HPDE6-E6E7 (cell line): ENCODE measurements around the gene NAMPT.
"Not testable (repeated sequence)": the region's sequence is repeated elsewhere in the genome, so short reads cannot be mapped to it uniquely, and the experiment has no call there.

ENCODE experiments used
- DNase-seq: peaks from one replicate; pipeline ENCODE4 v3.0.0; 2011; ENCODE audit warnings: missing footprints; ENCODE audit errors: extremely low spot score

The NAMPT gene

GRCh38 chr7:106284714-106285050 is at the start of gene NAMPT:
Gene NAMPT, minus strand, starts transcription at chr7:106284983. Its CDS starts 99 bp downstream, at chr7:106284884.
- no peak for DNase-seq

GRCh38 chr7:106332201-106332600 is 47.4 kb upstream of the NAMPT start:
- no peak for DNase-seq

DNA sequence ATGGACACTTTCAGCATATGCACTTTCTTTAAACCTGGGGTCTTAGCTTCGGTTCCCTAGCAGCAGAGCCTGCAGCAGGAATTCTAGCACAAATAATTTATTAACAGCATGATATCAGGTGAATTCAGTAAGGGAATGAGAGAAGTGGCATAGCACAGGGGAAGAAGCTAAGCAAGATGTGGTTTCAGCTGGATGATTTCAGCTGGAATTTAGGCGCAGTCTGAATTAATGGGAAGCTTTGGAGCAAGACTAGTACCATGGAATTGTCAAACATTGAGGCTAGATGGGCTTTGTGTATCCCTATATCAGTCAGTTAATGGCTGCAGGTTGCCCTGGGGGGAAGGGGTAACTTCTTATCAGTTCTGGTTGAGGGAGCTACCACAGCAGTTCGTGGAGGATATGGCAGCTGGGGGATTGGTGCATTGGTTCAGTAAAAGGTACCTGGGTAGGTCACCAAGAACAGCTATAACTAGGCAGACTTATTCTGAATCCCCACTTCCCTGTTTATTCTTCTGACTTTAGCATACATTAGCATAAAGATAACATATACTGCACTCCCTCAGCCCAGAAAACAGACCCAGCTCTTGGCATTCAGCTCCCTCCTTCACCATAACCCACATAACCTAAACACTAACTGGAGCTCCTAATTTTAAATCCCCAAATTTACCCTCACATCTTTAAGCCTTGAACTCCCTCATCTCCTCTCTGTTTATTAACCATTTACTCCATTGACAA is 46.8 kb upstream of the NAMPT start:
- DNase-seq, result no peak

- no peak for DNase-seq
Measured at GRCh38 chr7:106329971-106330733, 45.4 kb upstream of the NAMPT start.

- DNase-seq, result no peak
Measured at GRCh38 chr7:106329408-106329807, 44.6 kb upstream of the NAMPT start.

DNA sequence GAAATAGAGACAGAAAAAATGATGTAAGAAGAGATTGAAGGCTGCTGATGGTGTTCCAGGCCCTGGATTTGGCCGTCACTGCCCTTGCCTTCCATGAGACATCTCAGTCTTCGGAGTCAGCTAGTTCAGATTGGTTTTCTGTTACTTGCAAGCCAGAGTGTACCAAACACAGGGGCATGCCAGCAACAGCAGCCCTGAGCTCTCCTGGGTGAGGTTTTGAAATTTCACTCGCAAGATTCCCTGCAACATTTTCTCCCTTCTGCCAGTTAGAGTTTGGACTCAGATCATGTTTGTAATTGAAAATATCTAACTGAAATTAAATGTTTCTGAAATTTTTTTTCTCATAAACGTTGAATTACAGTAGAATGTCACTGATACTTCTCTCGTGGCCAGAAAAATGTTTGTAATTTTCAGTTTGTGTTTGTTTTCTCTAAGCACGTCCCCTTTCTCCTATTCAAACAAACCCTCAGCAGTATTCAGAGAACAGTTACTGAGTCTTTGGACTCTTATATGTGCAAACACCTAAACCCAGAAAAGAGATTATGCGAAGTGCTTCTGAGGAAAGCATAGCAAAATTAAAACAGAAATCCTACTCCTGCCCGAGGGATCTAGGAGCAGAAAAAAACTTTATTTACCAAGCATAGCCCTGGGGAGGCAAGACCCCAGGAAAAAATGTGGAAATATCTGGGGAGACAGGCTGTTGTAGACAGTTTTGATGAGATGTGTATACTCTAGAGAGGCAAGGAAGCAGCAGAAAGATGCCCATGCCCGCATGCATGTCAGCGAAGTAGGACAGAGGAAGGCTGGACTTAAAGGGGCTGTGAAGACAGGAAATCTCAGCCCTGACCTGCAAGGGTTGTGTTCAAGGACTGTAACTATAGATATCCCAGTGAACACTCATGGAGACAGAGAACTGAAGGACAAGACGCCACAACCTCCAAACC is 43.0 kb upstream of the NAMPT start:
- no peak for DNase-seq

- DNase-seq, result no peak
Measured at GRCh38 chr7:106326594-106327537, 42.1 kb upstream of the NAMPT start.

DNA sequence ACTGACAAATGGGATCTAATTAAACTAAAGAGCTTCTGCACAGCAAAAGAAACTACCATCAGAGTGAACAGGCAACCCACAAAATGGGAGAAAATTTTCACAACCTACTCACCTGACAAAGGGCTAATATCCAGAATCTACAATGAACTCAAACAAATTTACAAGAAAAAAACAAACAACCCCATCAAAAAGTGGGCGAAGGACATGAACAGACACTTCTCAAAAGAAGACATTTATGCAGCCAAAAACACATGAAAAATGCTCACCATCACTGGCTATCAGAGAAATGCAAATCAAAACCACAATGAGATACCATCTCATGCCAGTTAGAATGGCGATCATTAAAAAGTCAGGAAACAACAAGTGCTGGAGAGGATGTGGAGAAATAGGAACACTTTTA is 39.7 kb upstream of the NAMPT start:
- not testable (repeated sequence) for DNase-seq

DNA sequence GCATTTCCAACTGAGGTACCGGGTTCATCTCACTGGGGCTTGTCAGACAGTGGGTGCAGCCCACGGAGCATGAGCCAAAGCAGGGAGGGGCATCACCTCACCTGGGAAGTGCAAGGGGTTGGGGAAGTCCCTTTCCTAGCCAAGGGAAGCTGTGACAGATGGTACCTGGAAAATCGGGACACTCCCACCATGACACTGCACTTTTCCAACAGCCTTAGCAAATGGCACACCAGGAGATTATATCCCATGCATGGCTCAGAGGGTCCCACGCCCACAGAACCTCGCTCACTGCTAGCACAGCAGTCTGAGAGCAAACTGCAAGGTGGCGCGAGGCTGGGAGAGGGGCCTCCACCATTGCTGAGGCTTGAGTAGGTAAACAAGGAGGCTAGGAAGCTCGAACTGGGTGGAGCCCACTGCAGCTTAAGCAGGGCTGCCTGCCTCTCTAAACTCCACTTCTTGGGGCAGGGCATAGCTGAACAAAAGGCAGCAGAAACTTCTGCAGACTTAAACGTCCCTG is 35.5 kb upstream of the NAMPT start:
- not testable (repeated sequence) for DNase-seq

DNA sequence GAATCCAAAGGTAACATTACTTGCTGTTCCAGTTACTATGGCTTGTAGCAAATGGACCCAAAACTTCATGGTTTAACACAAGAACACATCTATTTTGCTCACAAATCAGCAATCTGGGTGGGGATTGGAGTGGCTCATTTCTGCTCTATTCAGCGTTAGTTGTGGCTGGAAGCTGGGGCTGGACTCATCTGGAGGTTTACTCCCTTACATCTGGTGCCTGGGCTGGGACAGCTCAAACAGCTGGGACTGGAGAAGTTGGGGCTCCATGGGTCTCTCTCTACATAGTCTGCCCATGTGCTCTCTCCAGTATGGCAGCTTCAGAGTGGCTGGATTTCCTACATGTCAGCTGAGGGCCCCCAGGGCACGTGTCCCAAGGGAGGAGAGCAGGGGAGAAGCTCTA is 33.7 kb upstream of the NAMPT start:
- no peak for DNase-seq

DNA sequence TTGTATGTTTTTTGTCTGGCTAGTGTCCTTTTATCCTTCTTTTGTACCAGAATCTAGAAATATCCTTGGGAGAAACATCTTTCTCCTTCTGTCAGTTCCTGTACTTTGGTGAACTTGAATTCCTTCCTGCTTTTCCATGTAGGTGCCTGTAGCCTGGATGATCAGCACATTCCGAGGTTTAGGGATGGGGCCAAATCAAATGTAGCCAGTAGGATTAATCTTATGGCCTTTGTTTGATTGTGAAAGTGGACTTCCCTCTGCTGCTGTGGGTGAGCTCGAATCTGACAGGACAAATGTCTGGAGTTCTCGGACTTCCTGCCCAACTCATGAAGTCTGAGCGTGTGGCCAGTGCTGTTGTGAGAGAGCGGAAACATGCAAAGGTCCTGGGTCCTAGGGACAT is 33.2 kb upstream of the NAMPT start:
- no peak for DNase-seq

- DNase-seq, result no peak
Measured at GRCh38 chr7:106316947-106317346, 32.2 kb upstream of the NAMPT start.

DNA sequence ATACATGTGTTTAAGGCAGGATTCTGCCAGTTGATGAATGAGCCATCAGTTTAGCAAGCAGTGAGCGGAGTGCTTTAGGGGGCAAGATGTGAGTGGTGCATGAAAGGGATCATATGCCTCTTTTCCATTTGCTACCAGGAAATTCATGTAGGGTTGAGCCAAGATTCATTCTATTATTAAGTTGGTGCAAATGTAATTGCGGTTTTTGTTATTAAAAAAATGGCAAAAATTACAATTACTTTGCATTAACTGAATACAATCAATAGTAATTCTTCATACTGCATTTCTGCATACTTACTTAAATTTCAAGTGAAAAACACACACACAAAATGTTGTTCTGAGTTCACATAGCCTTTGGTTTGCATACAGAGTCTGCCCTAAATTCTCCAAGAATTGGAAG is 30.1 kb upstream of the NAMPT start:
- no peak for DNase-seq

DNA sequence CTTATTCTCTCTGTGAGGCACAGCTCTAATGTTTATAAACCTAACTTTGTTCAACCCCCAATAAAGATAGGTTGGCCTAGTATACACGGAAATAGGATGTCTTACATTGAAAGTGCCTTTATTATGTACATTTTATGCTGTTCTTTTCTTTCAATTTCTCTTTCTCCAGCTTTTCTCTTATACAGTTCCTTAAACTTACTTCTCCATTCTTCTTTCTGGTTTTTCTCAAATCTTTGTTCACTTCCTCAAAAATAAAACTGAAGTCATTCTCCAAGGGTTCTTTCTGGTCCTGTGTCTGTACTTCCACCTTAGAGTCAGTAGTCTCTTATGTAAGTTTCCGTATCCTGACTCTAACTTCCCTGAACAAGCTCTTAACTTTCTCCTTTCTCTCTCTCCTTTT is 29.2 kb upstream of the NAMPT start:
- DNase-seq, result no peak

DNA sequence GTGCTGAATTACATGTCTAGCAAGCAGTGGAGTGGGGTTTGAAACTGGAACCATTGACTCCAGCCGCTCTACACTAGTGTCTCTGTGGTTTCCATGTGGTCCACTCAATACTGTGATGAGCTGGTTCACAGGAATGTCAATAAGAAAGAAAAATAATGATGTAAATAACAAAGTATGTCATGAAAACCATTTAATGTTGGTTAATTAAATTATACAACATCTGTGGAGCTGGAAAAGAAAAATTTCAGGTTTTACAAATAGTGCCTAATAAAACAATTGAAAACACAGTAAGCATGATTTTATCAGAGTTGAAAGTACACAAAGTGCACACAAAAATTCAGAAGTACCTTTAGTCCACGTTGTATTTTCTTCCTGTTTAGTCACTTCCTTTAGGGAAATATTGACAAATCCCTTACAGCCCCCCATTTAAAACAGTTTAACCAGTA is 28.7 kb upstream of the NAMPT start:
- DNase-seq, result no peak

DNA sequence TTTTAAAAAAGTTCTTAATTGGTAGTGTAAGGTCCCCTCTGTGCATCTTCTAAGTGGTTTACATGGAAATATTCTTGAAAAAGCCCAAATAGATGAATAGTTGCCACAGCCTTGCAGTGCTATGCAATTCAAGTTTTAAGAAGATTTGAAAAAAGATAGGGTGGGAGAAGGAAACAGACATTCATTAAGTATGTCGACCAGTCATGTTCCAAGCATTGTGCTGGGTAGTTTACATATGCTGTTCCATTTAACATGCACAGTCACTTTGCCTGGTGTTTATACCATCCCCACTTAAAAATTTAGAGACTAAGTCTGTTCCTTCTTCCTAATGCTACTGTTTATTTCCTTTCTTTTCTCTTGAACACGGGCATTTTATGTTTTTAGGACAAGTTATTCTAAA is 28.1 kb upstream of the NAMPT start:
- no peak for DNase-seq

GRCh38 chr7:106312099-106312871 is 27.5 kb upstream of the NAMPT start:
- DNase-seq, result no peak

DNA sequence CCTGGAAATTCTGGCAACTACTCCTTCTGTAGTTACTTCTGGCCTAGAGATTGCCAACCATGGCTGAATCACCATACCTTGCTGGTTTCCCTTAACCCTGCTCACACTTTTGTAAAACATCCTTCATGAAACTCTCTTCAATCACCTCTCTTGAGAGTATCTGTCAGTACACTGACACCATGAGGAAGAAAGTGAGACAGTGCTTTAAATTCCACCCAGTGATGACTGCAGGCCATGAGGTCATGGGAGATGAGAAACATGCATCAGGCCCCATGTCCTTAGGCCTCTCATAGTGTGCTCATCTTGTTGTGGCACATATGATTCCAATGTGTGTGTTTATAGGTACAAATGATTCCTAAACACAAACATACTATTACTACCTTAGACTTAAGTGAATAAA is 24.6 kb upstream of the NAMPT start:
- no peak for DNase-seq

DNA sequence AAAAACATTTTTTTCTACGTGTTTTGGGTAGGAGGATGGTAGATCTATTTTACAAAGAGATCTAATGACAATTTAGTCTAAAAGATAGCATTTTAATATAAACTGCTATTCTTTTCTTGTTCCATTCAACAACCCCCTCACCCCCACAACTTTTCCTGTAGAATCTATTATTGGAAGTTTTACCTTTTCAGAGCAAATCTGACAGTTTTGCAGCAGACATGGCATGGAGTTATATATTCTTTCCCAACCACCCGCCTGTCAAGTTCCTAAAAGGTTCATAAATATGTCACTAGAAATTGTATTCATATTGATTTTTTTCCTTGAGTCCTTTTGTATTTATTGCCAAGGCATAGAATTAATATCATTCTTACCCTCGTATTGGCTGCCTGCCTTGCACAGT is 21.5 kb upstream of the NAMPT start:
- DNase-seq, result no peak

GRCh38 chr7:106305732-106306131 is 20.9 kb upstream of the NAMPT start:
- DNase-seq, result no peak
